Loucy (cell line): ENCODE data around the gene RB1.

ENCODE experiments used
- CTCF ChIP-seq: fragments of 200-600 bp; sonication (generic); conservative IDR thresholded peaks from 2 replicates; pipeline ENCODE4 v1.5.1; 2014; ENCODE audit warnings: mild to moderate bottlenecking, antibody characterized with exemption, low read length
- EZH2phosphoT487 ChIP-seq: fragments of 200-600 bp; IDR thresholded peaks from 2 replicates; pipeline ENCODE4 v1.6.1; 2018; ENCODE audit warnings: antibody characterized with exemption, mild to moderate bottlenecking, moderate library complexity, borderline replicate concordance

- TF ChIP-seq CTCF = no peak
- TF ChIP-seq EZH2phosphoT487 = no peak
These were observed 97.9 kb downstream of the RB1 start for GRCh38 chr13:48401480-48401879.
